Measurements from ENCODE around the gene TARP.
"Not testable (repeated sequence)": the region's sequence is repeated elsewhere in the genome, so short reads cannot be mapped to it uniquely, and the experiment has no call there.

Gene TARP

GRCh38 chr7:38259157-38259556 lies 14.3 kb downstream of the TARP start:
- not testable (repeated sequence) for DNase-seq

GRCh38 chr7:38257350-38257677 lies 16.1 kb downstream of the TARP start:
- no peak for DNase-seq

- peak in 1 of 2 donors; percentile 44 for DNase-seq
These were observed 23.6 kb downstream of the TARP start for GRCh38 chr7:38249849-38250248.

GRCh38 chr7:38248069-38248567 lies 25.3 kb downstream of the TARP start:
- DNase-seq, result no peak

GRCh38 chr7:38245409-38245977 lies 27.9 kb downstream of the TARP start:
- DNase-seq, result no peak

GRCh38 chr7:38244516-38244915 lies 28.9 kb downstream of the TARP start:
- DNase-seq, result no peak

- peak; percentile 23 to 73 for DNase-seq
These were observed 30.1 kb downstream of the TARP start for GRCh38 chr7:38243345-38243744.

- no peak for DNase-seq
These were observed 30.6 kb downstream of the TARP start for GRCh38 chr7:38242814-38243213.

GRCh38 chr7:38241071-38241470 lies 32.4 kb downstream of the TARP start:
- DNase-seq, result no peak

- not testable (repeated sequence) for DNase-seq
These were observed 34.3 kb downstream of the TARP start for GRCh38 chr7:38239129-38239528.

- DNase-seq, result no peak
These were observed 37.8 kb downstream of the TARP start for GRCh38 chr7:38235606-38236005.

GRCh38 chr7:38234759-38235158 lies 38.7 kb downstream of the TARP start:
- DNase-seq, result not testable (repeated sequence)

GRCh38 chr7:38232502-38233366 lies 40.7 kb downstream of the TARP start:
- peak; percentile 54 to 65 for DNase-seq

- DNase-seq, result peak in 1 of 2 donors; percentile 9
These were observed 43.4 kb downstream of the TARP start for GRCh38 chr7:38229884-38230642.

- DNase-seq, result no peak
These were observed 44.0 kb downstream of the TARP start for GRCh38 chr7:38229386-38229785.

- no peak for DNase-seq
These were observed 49.0 kb downstream of the TARP start for GRCh38 chr7:38224392-38224791.

GRCh38 chr7:38223306-38223705 lies 50.1 kb downstream of the TARP start:
- peak; percentile 34 to 58 for DNase-seq

GRCh38 chr7:38222481-38223096 lies 50.8 kb downstream of the TARP start:
- DNase-seq, result peak; percentile 19 to 49

GRCh38 chr7:38220452-38220851 lies 53.0 kb downstream of the TARP start:
- DNase-seq, result no peak

GRCh38 chr7:38217672-38218071 lies 55.8 kb downstream of the TARP start:
- DNase-seq, result no peak

GRCh38 chr7:38215735-38216670 lies 57.4 kb downstream of the TARP start:
- DNase-seq, result peak; percentile 92

GRCh38 chr7:38215115-38215514 lies 58.3 kb downstream of the TARP start:
- no peak for DNase-seq
